ENCODE measurements around the gene ARHGAP28.

Gene ARHGAP28

GRCh38 chr18:6940451-6940850, 210.9 kb downstream of the ARHGAP28 start:
- no peak for TF ChIP-seq TEAD4 (IDR thresholded peaks at IDR 0.05)
- TF ChIP-seq, protein P1, sequence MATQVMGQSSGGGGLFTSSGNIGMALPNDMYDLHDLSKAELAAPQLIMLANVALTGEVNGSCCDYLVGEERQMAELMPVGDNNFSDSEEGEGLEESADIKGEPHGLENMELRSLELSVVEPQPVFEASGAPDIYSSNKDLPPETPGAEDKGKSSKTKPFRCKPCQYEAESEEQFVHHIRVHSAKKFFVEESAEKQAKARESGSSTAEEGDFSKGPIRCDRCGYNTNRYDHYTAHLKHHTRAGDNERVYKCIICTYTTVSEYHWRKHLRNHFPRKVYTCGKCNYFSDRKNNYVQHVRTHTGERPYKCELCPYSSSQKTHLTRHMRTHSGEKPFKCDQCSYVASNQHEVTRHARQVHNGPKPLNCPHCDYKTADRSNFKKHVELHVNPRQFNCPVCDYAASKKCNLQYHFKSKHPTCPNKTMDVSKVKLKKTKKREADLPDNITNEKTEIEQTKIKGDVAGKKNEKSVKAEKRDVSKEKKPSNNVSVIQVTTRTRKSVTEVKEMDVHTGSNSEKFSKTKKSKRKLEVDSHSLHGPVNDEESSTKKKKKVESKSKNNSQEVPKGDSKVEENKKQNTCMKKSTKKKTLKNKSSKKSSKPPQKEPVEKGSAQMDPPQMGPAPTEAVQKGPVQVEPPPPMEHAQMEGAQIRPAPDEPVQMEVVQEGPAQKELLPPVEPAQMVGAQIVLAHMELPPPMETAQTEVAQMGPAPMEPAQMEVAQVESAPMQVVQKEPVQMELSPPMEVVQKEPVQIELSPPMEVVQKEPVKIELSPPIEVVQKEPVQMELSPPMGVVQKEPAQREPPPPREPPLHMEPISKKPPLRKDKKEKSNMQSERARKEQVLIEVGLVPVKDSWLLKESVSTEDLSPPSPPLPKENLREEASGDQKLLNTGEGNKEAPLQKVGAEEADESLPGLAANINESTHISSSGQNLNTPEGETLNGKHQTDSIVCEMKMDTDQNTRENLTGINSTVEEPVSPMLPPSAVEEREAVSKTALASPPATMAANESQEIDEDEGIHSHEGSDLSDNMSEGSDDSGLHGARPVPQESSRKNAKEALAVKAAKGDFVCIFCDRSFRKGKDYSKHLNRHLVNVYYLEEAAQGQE (IDR thresholded peaks at IDR 0.05; ENCODE audit: low read depth), result no peak
- TF ChIP-seq EP300 (IDR thresholded peaks at IDR 0.05; ENCODE audit: borderline replicate concordance), result no peak
- TF ChIP-seq MAX (IDR thresholded peaks at IDR 0.05), result no peak
- TF ChIP-seq YY1 (IDR thresholded peaks at IDR 0.05; ENCODE audit: low read depth), result no peak
- TF ChIP-seq CREB1 (IDR thresholded peaks at IDR 0.05; ENCODE audit: low read depth), result no peak
- no peak for TF ChIP-seq TCF12 (IDR thresholded peaks at IDR 0.05; ENCODE audit: low read depth)
- no peak for TF ChIP-seq CEBPB (IDR thresholded peaks at IDR 0.05)

DNA sequence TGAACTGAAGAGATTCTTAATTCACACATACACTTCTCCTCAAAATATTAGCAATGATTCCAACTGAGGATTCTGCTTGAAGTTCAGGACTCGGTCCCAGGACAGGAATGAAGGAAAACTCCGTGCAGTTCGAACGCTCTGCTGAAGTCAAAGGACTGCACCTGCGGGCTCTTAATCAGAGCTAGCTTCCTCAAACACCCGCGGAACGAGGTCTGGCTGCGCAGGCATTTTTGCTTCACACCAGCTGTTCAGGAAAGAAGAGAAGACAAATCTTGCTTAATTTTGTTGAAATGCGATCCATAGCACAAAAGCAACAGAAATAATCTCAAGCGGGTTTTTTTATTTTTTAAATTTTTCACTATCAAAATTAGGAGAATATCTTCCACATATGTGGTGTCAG, 212.5 kb downstream of the ARHGAP28 start:
- no peak for TF ChIP-seq RAD21 (IDR thresholded peaks at IDR 0.05; ENCODE audit: low read depth)
- no peak for TF ChIP-seq TAF1 (IDR thresholded peaks at IDR 0.05; ENCODE audit: low read depth)
- TF ChIP-seq FOXM1 (IDR thresholded peaks at IDR 0.05; ENCODE audit: borderline replicate concordance, low read depth), result no peak
- TF ChIP-seq ZBTB7A (IDR thresholded peaks at IDR 0.05; ENCODE audit: low read depth), result no peak
- no peak for TF ChIP-seq EGR1 (IDR thresholded peaks at IDR 0.05)
- TF ChIP-seq NFIC (IDR thresholded peaks at IDR 0.05), result no peak
- no peak for TF ChIP-seq MAX (IDR thresholded peaks at IDR 0.05)
- no peak for TF ChIP-seq TEAD4 (IDR thresholded peaks at IDR 0.05)
- no peak for TF ChIP-seq CEBPB (IDR thresholded peaks at IDR 0.05)
- TF ChIP-seq, protein P1 (IDR thresholded peaks at IDR 0.05; ENCODE audit: low read depth), result no peak
- TF ChIP-seq TCF12 (IDR thresholded peaks at IDR 0.05; ENCODE audit: low read depth), result no peak

DNA sequence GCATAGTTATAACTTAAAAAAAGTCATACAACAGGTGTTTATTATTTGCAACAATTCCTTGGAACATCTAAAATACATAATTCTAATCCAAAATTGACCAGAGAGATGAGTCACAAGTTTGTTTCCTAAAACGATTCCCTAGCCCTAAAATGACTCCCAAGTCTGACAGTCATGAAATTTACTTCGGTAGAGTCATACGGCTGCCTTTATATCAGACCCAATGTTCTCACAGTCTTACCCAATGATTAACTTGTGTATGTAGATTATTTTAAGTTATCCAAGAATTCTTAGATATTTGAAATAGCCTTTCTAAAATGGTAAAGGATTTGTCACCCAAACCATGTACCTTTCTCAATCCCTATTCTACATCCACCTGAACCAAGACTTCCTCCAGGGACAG, 213.2 kb downstream of the ARHGAP28 start:
- TF ChIP-seq CREB1 (IDR thresholded peaks at IDR 0.05; ENCODE audit: low read depth) (no peak), TAF1 (IDR thresholded peaks at IDR 0.05; ENCODE audit: low read depth) (no peak), EP300 (IDR thresholded peaks at IDR 0.05; ENCODE audit: borderline replicate concordance) (no peak), RAD21 (IDR thresholded peaks at IDR 0.05; ENCODE audit: low read depth) (no peak), NFIC (IDR thresholded peaks at IDR 0.05) (no peak), CEBPB (IDR thresholded peaks at IDR 0.05) (no peak), EGR1 (IDR thresholded peaks at IDR 0.05) (no peak), MAX (IDR thresholded peaks at IDR 0.05) (no peak), YY1 (IDR thresholded peaks at IDR 0.05; ENCODE audit: low read depth) (no peak), ZBTB7A (IDR thresholded peaks at IDR 0.05; ENCODE audit: low read depth) (no peak), TEAD4 (IDR thresholded peaks at IDR 0.05) (no peak), TCF12 (IDR thresholded peaks at IDR 0.05; ENCODE audit: low read depth) (no peak), FOXM1 (IDR thresholded peaks at IDR 0.05; ENCODE audit: borderline replicate concordance, low read depth) (no peak)
- TF ChIP-seq, protein P2, sequence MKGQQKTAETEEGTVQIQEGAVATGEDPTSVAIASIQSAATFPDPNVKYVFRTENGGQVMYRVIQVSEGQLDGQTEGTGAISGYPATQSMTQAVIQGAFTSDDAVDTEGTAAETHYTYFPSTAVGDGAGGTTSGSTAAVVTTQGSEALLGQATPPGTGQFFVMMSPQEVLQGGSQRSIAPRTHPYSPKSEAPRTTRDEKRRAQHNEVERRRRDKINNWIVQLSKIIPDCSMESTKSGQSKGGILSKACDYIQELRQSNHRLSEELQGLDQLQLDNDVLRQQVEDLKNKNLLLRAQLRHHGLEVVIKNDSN (IDR thresholded peaks at IDR 0.05), result no peak
- TF ChIP-seq, protein P1 (IDR thresholded peaks at IDR 0.05; ENCODE audit: low read depth), result no peak

- TF ChIP-seq YY1 (IDR thresholded peaks at IDR 0.05; ENCODE audit: low read depth) (no peak), TAF1 (IDR thresholded peaks at IDR 0.05; ENCODE audit: low read depth) (no peak), TCF12 (IDR thresholded peaks at IDR 0.05; ENCODE audit: low read depth) (no peak), NFIC (IDR thresholded peaks at IDR 0.05) (no peak), FOXM1 (IDR thresholded peaks at IDR 0.05; ENCODE audit: borderline replicate concordance, low read depth) (no peak), CEBPB (IDR thresholded peaks at IDR 0.05) (no peak), MAX (IDR thresholded peaks at IDR 0.05) (no peak), CREB1 (IDR thresholded peaks at IDR 0.05; ENCODE audit: low read depth) (no peak), ZBTB7A (IDR thresholded peaks at IDR 0.05; ENCODE audit: low read depth) (no peak), EGR1 (IDR thresholded peaks at IDR 0.05) (no peak), EP300 (IDR thresholded peaks at IDR 0.05; ENCODE audit: borderline replicate concordance) (no peak), RAD21 (IDR thresholded peaks at IDR 0.05; ENCODE audit: low read depth) (no peak)
- TF ChIP-seq, protein P2 (IDR thresholded peaks at IDR 0.05), result no peak
These were observed 213.6 kb downstream of the ARHGAP28 start for GRCh38 chr18:6943143-6943542.
